Astrocyte of the spinal cord (primary cell): ENCODE data around the gene USO1.
"Not testable (repeated sequence)": the region's sequence is repeated elsewhere in the genome, so short reads cannot be mapped to it uniquely, and the experiment has no call there.

Experiments
- DNase-seq: peaks from one replicate; pipeline ENCODE4 v3.0.0; 2011; ENCODE audit warnings: low read depth, low spot score
- H3K4me3 ChIP-seq: 2 replicates; pipeline ENCODE4 v1.5.1; 2011; ENCODE audit warnings: low read depth, mild to moderate bottlenecking, low read length, moderate library complexity
- CTCF ChIP-seq: IDR thresholded peaks from 2 replicates; pipeline ENCODE4 v1.5.1; 2012; ENCODE audit warnings: low read depth, mild to moderate bottlenecking, low read length, inconsistent platforms
- in situ Hi-C: cut with HindIII; loops from 2 replicates; pipeline ENCODE4 v1.10.0; 2017; ENCODE audit warnings: low sequenced_read_pairs

Gene USO1

GRCh38 chr4:75843596-75843995 is 119.2 kb downstream of the USO1 start:
- DNase-seq: no peak
- no peak for TF ChIP-seq CTCF
- no peak overlapping the region for H3K4me3 ChIP-seq
- in situ Hi-C loops: no loop called here

GRCh38 chr4:75844151-75844662 is 119.8 kb downstream of the USO1 start:
- in situ Hi-C loops: no loop called here
- DNase-seq: peak; percentile 92
- no peak overlapping the region for H3K4me3 ChIP-seq
- TF ChIP-seq CTCF: no peak

GRCh38 chr4:75845992-75846391 is 121.6 kb downstream of the USO1 start:
- in situ Hi-C loops: no loop called here
- H3K4me3 ChIP-seq: no peak overlapping the region
- TF ChIP-seq CTCF: no peak

GRCh38 chr4:75848171-75848760 is 123.9 kb downstream of the USO1 start:
- in situ Hi-C loops, H3K4me3 ChIP-seq: not testable (repeated sequence)
- TF ChIP-seq CTCF: peak; percentile 63
- peak; percentile 87 for DNase-seq

More at GRCh38 chr4:75845992-75846391, 121.6 kb downstream of the USO1 start:
- DNase-seq: peak; percentile 22

- TF ChIP-seq CTCF: no peak
- in situ Hi-C loops: no loop called here
- peak; percentile 50 for DNase-seq
- H3K4me3 ChIP-seq: no peak overlapping the region
Observed at GRCh38 chr4:75848891-75849290, 124.5 kb downstream of the USO1 start.

GRCh38 chr4:75849461-75849860 is 125.1 kb downstream of the USO1 start:
- in situ Hi-C loops: no loop called here
- TF ChIP-seq CTCF: no peak
- no peak for DNase-seq
- no peak overlapping the region for H3K4me3 ChIP-seq
